CD1c-positive myeloid dendritic cell (primary cell): ENCODE measurements around the gene MAFF.

Source experiments
- DNase-seq: peaks from one replicate; pipeline ENCODE4 v3.0.0-alpha.2; 2016; ENCODE audit errors: extremely low spot score

MAFF gene

DNA sequence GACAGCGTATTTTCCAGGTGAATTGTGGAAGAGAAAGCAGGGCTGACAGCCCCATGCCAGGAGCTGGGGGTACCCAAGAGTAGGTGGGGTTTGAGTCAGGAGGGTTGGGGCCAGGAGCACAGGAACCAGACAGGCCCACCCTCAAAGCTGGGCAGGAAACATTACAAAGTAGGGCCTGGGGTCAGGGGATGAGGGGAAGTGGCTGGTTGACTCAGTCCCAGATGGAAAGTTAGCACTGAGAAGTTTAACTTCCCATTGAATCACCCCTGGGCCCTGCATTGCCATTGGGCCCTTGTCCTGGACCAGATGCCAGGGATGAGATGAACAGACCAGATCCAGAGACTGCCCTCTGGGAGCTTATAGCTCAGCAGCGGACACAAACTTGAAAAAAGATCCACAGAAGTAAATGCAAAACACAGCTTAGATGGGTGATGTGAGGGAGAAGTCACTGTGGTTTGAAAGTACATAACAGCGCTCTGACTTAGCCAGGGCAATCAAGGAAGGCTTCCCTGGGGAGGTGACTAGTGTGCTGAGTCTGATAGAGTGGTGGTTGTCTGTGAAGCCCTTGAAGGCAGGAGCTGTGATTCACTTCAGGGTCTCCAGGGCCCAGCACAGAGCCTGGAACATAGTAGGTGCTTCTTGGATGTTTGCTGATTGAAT, 2.2 kb downstream of the MAFF start:
- peak; percentile 78 for DNase-seq

DNA sequence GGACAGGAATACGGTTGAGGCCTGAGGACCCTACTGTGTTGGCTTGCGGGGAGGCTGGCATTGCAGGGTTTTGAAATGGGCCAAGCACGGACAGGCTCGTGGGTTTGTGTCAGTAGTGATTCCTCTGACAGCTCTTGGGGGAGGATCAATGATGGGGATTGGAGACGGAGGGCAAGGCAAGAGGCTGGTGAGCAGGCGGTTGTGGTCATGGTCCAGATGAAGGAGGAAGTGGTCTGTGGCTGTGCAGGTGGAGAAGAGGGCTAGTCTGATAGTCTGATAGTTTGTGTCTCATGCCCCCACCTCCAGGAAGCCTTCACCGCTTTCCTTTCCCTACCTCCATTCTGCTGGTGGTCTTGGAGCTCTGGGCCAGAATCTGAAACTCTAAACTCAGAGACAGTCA, 3.0 kb downstream of the MAFF start:
- DNase-seq: peak; percentile 46

DNA sequence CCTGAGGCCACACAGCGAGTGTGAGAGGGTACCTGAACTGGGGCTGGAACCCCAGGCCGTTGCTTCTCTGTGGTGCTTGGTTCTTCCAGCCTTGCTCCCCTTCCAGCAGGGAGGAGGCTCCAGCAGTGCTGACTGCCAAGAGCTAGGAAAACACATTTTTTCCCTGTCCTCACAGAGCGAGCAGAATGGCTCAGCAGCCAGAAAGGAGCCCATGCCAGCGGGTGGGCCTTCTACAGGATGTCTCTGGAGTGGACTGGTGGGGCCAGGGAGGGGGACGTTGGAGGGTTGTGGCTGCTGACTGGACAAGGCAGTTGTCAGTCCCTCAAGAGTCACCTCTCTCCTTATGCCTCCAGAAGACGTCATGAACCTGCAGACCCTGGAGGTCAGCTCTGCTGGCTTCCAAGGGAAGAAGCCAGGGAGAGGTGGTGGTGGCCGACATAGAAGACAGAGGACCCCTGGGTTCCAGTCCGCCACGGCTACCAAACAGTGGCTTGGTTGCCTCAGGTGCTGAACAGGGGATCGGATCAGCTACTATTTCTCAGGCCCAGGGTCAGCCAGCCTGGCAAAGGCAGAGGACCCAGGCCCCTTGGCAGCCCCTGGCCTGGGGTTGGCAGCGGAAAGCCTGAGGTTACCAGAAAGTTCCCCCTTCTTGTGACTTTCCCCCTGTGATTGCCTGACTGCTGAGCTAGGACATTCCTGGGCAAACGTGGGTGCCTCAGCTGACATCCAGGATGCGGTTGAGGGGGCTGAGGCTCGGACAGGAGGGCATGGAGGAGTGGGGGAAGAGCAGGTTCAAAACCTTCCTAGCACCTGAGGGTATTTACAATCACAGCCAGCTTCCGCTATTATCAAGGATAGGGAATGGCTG, 3.7 kb downstream of the MAFF start:
- DNase-seq: no peak

DNA sequence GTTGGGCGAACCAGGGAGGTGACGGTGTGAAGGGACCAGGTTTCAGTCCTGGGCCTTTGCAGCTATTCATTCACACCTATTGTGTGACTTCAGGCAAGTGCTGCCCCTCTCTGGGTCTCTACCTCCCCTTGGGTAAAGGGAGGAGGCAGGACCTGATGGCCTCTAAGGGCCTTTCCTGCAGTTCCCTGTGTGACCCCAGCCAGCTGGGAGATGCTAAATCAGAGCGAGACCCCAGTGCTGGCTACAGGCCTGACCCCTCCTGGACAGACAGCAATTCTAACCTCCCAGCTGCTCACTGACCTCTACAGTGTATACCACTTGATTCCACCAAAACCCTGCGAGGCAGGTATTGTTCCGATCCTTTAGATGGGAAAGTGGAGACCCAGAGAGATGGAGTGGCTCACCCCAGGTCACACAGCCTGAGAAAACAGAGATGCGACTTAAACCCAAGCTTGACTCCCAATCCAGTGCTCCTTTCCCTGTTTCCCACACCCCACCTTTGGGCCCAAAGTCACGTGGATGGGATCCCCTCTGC, 6.2 kb downstream of the MAFF start:
- DNase-seq: no peak

DNA sequence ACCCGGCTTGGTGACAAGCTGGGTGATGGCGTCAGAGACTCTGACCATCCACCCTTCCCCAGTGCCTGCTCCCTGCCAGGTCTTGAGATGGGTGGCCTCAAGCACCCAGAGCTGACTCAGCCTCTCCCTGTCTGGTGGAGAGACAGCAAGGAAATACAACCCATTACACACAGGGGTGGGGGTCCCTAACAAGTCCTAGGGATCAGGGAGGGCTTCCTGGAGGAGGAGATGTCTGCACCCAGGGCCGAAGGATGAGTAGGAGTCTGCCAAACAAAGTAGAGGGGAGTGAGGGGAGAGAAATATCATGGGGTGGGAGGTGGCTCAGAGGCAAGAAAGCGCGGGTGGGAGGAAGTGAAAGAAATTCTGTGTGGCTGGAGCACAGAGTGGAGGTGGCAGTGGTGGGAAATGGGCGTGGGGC, 6.8 kb downstream of the MAFF start:
- DNase-seq: peak; percentile 76

DNA sequence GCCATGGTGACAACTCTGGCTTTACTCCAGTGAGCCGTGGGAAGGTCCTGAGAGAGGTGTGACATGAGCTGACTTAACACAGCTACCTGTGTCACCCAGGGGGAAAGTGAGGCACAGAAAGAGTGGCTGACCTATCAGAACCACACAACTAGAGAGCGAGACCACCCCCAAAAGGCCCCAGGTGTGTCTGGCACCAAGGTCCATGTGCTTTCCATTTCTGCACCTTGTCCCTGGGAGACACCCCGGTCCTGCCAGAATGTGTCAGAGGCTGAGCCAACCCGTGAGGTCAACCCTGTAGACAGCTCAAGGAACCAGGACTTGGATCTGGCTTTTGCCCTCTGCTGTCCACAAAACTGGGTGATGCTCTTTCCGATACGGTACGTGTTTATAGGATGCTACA, 9.8 kb downstream of the MAFF start:
- DNase-seq: no peak

DNA sequence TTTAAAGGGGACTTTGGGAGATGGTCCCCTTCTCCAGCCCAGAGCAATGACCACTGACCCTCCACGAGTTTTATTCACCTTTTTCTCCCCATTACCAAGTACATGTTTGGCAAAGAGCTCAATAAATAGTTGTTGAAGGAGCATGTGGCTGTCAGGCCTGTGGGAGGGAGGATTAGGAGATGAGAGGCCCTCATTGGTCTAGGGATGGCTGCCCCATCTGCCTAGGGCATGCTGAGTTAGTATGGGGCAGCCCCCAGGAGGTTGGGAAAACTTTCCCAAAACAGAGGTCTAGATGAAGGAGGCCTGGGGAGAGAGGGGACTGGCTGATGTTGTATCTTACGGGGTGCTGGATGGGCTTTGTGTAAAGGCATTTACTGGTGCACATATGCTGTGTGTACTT, 10.6 kb downstream of the MAFF start:
- DNase-seq: no peak

DNA sequence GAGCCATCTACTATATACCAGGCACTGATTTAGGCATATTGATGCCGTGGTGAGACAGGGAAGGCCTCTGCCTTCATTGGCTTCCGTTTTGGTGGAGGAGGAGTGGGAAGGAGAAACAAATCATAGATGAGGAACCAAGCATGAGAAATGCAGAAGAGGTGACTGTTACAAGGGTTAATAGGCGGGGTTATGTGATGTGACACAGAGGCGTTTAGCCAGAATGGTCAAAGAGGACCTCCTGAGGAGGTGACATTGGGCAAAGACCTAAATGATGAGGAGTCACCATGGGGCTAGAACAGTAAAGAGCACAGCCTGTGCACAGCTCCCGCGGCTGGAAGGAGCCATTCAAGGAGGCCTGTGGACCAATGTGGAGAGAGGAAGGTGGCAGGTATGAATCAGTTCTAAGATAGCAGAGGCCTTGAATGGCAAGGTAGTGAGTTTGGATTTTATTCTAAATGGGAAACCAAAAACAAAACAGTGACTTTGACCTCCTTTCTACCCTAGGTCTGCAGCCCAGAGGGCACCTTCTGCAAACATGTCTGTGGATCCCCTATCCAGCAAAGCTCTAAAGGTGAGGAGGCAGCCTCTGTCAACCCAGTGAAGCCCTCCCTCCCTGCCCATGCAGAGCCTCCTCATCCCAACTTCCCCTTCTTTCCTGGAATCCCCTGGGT, 11.7 kb downstream of the MAFF start:
- peak; percentile 95 for DNase-seq

DNA sequence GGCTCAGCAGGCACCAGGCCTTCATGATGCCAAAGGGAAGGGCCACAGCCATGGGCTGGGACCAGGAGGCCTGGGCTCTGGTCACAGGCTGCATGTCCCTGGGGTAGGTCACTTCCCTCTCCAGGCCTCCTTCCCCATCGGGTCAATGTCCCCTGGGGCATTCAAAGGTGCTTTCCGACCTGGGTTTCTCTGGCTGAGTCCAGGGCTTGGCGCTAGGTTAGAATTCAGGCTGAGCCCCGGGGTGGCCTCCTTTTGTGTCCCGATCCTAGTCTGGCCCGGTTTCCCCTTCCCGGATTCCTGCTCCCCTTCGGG, 12.2 kb downstream of the MAFF start:
- peak; percentile 81 for DNase-seq

DNA sequence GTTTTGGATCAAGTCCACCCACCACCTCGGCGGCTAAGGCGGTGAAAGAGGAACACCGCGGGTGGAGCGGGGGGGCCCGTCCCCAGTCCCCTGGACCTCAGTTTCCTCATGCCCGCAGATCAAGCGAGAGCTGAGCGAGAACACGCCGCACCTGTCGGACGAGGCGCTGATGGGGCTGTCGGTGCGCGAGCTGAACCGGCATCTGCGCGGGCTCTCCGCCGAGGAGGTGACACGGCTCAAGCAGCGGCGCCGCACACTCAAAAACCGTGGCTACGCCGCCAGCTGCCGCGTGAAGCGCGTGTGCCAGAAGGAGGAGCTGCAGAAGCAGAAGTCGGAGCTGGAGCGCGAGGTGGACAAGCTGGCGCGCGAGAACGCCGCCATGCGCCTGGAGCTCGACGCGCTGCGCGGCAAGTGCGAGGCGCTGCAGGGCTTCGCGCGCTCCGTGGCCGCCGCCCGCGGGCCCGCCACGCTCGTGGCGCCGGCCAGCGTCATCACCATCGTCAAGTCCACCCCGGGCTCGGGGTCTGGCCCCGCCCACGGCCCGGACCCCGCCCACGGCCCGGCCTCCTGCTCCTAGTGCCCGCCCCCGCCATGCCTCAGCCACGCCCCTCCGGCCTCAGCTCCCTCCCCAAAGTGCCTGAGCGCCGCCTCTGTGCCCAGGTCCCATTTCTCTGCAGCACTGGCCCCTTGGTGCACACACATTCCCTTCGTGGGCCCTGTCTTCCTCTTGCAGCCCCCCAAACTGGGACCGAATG, 12.7 kb downstream of the MAFF start:
- DNase-seq: peak; percentile 79

DNA sequence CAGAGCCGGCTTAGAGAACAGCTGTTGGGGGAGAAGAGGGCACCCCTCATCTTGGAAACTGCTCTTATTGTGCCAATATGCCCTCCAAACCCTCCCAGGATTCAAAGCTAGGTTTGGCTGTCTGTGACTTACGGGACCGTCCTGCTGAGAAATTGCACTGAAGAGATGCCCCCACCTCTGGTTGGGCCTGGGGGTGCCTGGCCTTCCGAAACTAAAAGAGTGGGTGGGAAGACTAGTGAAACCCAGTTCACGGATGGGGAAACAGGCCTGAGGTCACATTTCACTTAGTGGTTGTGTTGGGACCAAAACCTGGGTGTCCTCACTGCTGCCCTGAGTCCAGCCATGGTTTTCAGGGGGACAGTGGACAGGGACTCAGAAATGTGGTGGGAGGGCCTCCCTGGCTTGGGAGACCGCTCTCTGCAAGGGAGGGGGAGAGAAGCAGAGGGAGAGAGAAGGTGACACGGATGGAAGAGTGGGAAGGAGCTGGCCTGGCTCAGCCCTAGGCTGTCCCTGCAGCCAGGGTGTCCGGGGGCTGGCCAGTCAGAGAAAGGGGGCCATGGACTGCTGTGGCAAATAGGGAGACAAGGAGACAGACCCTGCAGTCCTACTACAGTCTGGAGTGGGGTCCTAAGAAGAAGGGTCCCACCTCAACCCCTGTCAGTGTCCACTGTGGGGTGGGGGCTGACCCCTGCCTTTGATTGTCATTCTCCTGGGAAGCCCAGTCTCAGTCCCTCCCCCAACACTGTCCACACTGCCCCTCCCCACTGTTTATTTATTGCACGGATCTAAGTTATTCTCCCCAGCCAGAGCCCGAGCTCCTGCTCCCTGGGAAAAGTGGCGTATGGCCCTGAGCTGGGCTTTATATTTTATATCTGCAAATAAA, 13.6 kb downstream of the MAFF start:
- DNase-seq: peak; percentile 73

DNA sequence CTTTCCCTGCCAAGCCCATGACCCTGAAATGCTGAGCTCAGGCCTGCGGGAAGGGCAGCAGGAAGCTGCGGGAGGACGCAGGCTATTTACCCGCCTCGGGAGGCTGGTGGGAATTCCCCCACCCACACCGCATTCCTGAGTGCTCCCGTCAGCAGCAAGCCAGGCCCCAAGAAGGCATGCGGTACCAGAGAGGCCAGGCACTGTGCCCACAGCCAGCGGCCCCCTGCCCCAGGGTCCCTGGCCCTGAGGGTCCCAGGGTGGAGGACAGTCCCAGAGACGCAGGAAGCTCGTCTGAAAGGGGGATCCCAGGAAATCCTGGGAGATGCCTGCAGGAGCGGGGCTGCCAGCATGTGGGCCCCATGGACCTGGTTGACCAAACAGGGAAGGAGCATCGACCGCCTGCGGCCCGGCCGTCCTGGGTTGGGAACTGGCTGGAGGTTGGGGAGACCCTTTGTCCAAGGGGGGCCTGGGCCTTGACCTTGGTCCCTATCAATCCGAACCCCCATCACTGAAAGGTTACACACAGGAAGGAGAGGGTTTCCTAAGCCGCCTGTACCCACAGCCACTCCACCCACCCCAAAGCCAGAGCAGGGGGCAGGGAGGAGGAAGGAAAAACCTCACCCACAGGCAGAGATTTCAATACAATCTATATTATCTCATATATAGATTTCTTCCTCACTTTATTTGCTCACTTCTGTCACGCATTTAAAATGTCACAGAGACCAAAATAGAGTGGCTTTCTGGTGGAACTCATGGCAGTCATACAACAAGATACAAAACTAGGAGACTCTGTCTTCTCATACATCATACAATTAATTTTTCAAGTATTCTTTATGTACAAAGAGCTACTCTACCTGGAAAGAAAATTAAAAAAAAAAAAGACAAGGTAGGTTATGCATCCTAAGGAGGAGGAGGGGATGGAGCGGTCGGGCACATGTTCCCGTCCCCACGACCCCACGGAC, 17.1 kb downstream of the MAFF start:
- DNase-seq: peak; percentile 85

DNA sequence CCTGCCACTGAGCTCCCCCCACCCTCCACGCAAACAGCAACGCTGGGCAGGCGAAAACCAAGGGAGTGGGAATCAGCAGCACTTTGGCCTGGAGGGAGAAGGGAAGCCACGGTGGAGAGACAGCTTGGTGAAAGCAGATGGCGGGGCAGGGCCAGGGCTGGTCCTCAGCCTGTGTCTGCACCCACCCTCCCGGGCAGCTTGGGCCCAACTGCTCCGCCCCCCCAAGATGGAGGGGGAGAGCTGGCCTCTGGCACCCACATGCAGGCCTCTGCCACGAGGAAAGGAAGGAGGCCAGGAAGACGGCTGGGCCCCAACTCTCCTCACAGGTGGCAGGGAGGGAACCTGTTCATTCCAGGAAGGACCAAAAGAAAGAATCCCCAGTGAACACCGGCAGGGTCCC, 17.8 kb downstream of the MAFF start:
- DNase-seq: no peak

DNA sequence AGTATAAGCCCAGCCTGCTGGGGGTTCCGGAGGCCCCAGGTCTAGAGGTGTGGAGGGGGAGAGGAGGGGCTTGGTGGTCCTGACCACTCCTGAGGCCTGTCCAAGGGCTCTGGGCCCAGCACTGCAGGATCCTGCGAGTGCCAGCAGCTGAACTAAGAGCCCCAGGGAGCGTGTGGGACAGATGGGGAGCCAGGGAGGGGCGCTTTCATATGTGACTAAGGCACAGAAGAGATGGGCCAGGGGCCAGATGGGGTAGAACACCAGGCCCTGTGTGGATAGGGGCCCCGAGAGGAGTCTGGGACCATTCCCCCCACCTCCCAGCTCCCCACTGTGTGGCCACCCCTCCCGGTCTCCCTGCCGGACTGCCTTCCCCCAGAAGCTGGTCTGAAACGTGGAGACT, 18.4 kb downstream of the MAFF start:
- DNase-seq: no peak

DNA sequence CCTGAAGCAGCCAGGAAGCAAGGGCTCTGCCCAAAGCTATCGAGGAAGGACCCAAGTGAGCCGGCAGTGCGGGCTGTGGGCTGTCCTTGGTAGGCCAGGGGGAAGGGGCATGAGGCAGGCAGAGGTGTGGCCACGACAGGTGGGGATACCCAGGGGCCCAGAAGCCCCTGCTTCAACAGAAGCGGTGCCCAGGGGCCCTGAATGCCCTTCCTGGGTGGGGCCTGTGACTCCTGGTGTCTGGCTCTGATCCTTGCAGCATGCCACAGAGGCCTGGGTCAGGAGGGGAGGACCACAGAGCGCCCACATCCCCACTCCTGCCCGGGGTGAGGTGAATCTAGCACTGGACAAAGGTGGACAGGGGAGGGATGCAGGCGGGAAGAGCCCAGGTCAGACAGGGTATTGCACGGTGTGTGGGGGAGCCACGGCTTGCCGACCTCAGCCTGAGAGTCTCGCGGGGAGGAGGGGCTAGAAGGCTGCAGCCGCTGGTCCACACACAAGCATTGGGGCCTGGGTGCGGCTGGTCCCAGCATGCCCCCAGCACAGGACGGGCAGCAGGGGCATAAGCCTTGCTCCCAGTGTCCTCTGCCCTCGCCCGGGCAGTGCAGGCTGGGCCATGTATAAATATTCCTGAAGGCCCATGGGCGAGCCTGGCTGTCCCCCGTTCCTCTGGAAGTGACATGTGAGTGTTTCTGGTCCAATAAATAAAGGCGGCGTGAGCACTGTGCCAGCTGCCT, 19.0 kb downstream of the MAFF start:
- DNase-seq: no peak

DNA sequence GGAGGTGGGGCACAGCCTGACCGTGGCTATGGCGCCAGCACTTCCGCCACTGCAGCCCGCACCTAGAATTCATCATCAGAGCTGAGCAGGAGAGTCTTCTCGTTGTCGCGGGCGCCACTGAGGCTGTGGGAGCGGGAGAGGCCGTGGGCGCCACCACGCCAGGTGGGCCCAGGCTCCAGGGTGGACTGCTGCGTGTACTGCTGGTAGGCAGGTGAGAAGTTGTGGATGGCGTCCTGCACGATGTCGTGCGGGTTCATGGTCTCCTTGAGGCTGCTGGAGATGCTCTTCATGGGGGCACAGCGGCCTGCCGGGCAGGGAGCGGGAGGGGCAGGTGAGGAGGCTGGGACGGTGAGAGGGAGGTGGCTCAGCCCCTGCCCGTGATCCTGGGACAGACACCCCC, 19.6 kb downstream of the MAFF start:
- DNase-seq: no peak

DNA sequence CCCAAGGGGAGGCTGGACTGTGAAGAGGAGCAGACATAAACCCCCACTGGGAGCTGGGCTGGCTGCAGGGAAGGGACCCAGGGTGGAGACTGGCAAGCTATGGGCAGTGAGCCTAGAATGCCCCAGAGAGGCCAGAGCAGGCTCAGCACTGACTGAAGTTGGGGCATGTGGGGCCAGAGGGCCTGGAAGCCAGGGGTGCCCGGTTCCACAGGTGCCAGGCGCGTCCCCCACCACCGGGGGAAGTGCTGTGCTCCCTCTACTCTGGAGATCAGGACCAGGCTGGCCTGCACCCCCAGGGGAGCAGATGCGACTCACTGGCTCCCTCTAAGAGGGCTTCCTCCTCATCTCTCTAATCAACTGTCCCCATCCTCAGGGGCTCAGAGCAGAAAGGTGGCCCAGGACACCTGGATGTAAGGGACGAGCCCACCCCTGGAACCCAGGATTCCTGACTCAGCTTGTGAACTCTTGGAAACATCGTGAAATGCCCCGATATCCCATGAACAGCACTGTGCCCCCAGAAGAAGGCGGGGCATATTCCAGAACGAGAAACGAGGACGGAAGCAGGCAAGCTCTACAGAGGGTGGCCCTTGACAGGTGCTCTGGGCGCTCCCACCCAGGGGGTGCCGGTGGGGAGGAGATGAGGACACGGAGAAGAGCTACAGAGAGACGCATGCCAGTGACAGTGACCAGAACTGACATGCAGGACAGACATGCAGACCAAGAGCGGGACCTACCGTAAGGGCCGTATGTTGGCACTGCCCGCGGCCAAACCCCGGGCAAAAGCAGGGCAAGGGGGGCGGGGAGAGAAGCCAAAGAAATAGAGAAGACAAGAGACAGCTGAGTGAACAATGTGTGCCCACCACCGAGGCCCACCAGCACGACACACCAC, 20.4 kb downstream of the MAFF start:
- DNase-seq: no peak

DNA sequence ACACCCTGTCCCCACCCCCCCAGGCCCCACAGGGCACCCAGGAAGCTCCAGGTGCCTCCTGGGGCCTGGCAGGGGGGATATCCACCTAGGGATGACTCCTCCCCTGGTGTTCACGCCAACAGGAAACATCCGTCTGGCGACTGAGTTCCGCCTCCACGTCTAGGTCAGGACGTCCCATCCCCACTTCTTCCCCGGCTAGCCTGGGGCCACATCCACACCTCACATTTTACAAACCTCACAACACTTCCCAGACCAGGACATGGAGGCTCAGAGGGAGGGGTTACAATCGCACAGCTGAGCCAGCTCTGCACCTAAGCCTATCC, 21.0 kb downstream of the MAFF start:
- DNase-seq: no peak
